Left ventricle myocardium inferior (tissue), 1 donor: Measurements from ENCODE around the gene BIRC3. TPM values are rescaled to one million over a fixed set of nuclear protein-coding genes. Genes with fewer than 3 reads are reported as not detected.
A peak's percentile ranks its signal among the peaks of the same experiment; 100 is the strongest.

Source experiments
- DNase-seq: peaks from one replicate; pipeline ENCODE4 v3.0.0-alpha.2; 2020
- H3K27ac ChIP-seq: fragments of 200-600 bp; replicated peaks from 2 replicates; pipeline ENCODE4 v1.8.0; 2021
- H3K27me3 ChIP-seq: fragments of 200-600 bp; 2 replicates; pipeline ENCODE4 v1.8.0; 2021; ENCODE audit warnings: low read depth
- H3K36me3 ChIP-seq: fragments of 200-600 bp; 2 replicates; pipeline ENCODE4 v1.8.0; 2021
- H3K4me1 ChIP-seq: fragments of 200-600 bp; 2 replicates; pipeline ENCODE4 v1.8.0; 2021
- H3K4me3 ChIP-seq: fragments of 200-600 bp; 2 replicates; pipeline ENCODE4 v1.8.0; 2021; ENCODE audit warnings: mild to moderate bottlenecking, moderate library complexity
- H3K9me3 ChIP-seq: fragments of 200-600 bp; replicated peaks from 2 replicates; pipeline ENCODE4 v1.8.0; 2021
- intact Hi-C: fragments of 100-400 bp; cut with micrococcal nuclease; formaldehyde crosslinking; loops from one replicate; pipeline ENCODE4 v1.11.0; 2022
- long read RNA-seq: library from polyadenylated mRNA; unstranded; transcript quantifications from one replicate; pipeline ENCODE4 v2.0.0, GENCODE V29; 2021
- total RNA-seq: library from RNA; stranded (reverse); fragmentation: NEBNext Ultra II Directional; extraction: Animal tissue kit (Norgen Biotek cat#: 25700); gene quantifications from one replicate; pipeline ENCODE4 v1.2.1, GENCODE V29; 2021
- TF ChIP-seq, protein P1 (sequence below): fragments of 200-600 bp; IDR thresholded peaks from 2 replicates; pipeline ENCODE4 v1.8.0; 2021; ENCODE audit warnings: antibody characterized with exemption, mild to moderate bottlenecking, borderline replicate concordance
- donor health status: DM: no; HTN: yes; CAD: no; lungs with severe emphysema.

BIRC3 gene
- total RNA-seq, result 8.1 TPM
- long read RNA-seq, partial matches to known transcripts, result 4 of 5 reads
- long read RNA-seq, other reads (novel, unspliced or antisense), result 1 of 5 reads

DNA sequence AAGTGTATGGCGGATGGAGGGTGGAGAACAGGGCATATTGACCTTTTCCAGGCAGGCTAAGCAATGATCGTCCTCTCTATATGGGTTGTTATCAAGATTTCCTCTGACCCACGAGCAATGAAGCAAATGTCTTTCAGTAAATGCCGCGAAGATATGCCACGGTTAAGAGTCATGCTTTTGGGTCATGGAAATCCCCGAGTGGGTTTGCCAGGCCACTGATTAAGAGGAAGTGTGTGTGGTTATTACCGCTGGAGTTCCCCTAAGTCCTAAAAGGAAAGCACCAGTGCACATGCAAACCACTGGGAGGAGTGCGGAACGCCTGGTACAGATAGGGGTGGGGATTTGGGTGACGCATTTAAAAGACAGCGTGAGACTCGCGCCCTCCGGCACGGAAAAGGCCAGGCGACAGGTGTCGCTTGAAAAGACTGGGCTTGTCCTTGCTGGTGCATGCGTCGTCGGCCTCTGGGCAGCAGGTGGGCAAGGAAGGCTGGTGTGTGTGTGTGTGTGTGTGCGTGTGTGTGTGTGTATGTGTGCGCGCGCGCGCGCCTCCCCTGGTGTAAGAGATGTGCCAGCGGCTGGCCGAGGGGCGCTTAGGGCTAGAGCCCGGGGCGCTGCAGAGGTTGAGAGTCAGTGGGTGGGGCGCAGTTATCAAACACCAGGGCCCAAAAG is at the start of gene BIRC3:
Gene BIRC3 (plus strand): TSS at position 386 of the 669 bp plus-strand sequence. CDS start 7,026 bp downstream, outside the sequence.
- intact Hi-C loops, result no loop called here
- peaks cover 42% of the 10 kb centered on the region for H3K4me1 ChIP-seq
- H3K4me3 ChIP-seq, result peak within 1 kb of the TSS; percentile 68
- TF ChIP-seq, protein P1, sequence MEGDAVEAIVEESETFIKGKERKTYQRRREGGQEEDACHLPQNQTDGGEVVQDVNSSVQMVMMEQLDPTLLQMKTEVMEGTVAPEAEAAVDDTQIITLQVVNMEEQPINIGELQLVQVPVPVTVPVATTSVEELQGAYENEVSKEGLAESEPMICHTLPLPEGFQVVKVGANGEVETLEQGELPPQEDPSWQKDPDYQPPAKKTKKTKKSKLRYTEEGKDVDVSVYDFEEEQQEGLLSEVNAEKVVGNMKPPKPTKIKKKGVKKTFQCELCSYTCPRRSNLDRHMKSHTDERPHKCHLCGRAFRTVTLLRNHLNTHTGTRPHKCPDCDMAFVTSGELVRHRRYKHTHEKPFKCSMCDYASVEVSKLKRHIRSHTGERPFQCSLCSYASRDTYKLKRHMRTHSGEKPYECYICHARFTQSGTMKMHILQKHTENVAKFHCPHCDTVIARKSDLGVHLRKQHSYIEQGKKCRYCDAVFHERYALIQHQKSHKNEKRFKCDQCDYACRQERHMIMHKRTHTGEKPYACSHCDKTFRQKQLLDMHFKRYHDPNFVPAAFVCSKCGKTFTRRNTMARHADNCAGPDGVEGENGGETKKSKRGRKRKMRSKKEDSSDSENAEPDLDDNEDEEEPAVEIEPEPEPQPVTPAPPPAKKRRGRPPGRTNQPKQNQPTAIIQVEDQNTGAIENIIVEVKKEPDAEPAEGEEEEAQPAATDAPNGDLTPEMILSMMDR, result peak; percentile 56
- peak within 1 kb of the TSS; percentile 83 for H3K27ac ChIP-seq
- DNase-seq, result peak; percentile 70
- H3K36me3 ChIP-seq, result no peaks in the 10 kb centered on the region
- H3K9me3 ChIP-seq, result no peaks in the 10 kb centered on the region
- no peaks in the 10 kb centered on the region for H3K27me3 ChIP-seq

DNA sequence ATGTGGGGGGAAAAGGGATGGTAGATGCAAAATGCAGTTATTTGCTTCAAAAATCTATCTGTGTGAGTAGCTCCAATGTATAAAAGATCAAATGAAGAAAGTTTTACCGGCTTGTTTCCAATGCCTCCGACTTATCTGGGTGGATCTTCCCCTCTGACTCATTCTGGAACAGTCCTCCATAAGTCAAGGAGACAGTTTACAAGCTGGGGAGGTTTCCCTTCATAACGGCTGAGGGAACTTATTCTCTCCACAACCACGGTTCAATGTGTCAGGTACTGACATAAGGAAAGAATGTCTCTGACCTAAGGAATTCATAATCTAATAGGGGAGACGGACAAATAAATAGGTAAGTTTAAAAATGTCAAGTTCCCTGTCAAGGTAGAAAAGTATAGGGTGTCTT is 49.7 kb upstream of the BIRC3 start:
- Histone ChIP-seq H3K4me3 (no peak overlapping the region), H3K4me1 (peaks cover 13% of the 10 kb centered on the region), H3K36me3 (no peaks in the 10 kb centered on the region), H3K9me3 (no peaks in the 10 kb centered on the region), H3K27ac (peak overlapping the region; percentile 45), H3K27me3 (peaks cover 16% of the 10 kb centered on the region)
- no peak for DNase-seq
- TF ChIP-seq, protein P1, result no peak
- intact Hi-C loops, result no loop called here

DNA sequence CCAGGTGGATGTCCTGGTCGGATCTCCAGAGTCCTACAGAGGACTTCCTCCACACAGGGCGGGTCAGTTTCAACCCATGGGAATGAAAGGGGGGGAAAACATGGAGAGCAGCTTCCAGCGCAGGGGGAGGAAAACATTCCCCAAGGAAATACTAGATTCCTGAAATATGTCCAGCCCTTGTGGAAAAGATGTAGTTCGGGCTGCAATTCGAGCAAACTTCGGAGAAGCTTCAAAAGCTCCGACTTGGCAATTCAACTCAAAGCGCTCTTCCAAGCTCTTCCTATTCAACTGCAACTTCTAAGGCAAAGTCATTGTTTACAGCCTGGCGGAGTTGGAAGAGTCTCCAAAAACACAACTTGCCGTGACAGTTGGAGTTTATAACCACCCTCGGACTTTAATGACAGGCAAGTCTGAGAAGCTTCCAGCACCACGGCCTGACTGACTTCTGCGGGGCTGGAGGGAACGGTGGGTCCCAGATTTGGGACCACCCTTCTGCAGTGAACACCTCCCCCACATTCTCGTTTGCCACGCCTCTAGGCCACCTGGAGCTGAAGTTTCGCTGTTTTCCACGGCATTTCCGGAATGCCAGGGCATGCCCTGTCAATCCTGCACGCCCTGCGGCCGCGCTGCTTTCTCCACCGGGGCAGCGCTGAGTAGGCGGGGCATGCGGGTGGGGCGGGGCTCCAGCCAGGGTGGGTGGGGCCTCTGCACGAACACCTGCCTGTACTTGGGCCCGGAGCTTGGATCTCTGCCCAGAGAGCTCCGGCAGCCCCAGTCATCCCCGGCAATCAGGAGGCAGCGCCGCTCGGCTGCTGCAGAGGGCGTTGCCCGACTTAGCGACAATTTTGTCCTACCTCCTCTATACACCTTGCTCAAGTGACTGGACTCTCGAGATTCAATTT is 49.0 kb upstream of the BIRC3 start:
- Histone ChIP-seq H3K36me3 (no peaks in the 10 kb centered on the region), H3K27ac (peak overlapping the region; percentile 45), H3K4me1 (peaks cover 13% of the 10 kb centered on the region), H3K27me3 (peaks cover 23% of the 10 kb centered on the region), H3K4me3 (peak overlapping the region; percentile 61), H3K9me3 (no peaks in the 10 kb centered on the region)
- peak; percentile 80 for DNase-seq
- intact Hi-C loops, result no loop called here
- TF ChIP-seq, protein P1, result peak; percentile 69

DNA sequence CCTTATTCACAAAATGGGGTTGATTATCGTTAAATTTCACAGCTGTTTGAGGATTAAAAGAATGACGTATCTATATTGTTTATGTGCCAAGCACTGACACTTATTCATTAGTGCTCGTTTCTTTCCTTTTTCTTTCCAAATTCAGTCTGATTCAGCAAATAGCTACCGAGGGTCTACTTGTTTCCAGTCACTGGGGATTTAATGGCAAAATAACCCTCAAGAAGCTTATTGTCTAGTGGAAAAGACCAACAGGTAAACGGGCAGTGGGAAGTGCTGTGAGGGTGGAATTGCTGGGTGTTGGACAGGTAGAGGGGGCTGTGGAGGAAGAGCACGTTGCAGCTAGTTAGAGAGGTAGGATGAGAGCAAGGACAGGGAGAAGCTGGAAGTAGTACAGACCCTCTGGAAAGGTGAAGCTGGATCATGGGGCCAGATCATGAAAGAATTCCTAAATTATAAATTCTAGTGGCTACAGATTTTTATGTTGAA is 48.3 kb upstream of the BIRC3 start:
- H3K27me3 ChIP-seq, result peaks cover 29% of the 10 kb centered on the region
- H3K9me3 ChIP-seq, result no peaks in the 10 kb centered on the region
- H3K36me3 ChIP-seq, result no peaks in the 10 kb centered on the region
- TF ChIP-seq, protein P1, result no peak
- H3K4me3 ChIP-seq, result peak overlapping the region; percentile 61
- no peak overlapping the region for H3K27ac ChIP-seq
- intact Hi-C loops, result no loop called here
- peaks cover 13% of the 10 kb centered on the region for H3K4me1 ChIP-seq
- DNase-seq, result no peak

DNA sequence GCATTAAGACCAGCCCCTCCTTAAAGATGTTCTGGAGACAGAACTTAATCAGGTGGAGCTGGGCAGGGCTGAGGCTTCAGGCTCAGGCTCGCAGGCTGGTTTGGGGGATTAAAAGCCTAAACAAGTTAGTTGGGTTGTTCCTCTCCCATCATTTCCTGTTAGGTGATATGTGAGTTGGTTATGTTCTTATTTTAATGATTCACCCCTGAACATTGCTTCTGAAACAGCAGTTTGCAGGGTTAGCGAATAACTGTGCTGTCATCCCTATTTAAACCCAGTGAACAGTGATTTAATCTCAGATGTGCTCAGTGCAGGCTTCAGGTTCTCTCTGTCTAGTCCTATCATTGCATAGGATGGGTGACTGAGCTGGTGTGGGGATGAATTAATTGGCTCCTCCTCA is 47.4 kb upstream of the BIRC3 start:
- H3K36me3 ChIP-seq, result no peaks in the 10 kb centered on the region
- no peak overlapping the region for H3K4me3 ChIP-seq
- no peak for DNase-seq
- no peaks in the 10 kb centered on the region for H3K9me3 ChIP-seq
- intact Hi-C loops, result no loop called here
- TF ChIP-seq, protein P1, result no peak
- peaks cover 29% of the 10 kb centered on the region for H3K27me3 ChIP-seq
- H3K4me1 ChIP-seq, result peaks cover 13% of the 10 kb centered on the region
- no peak overlapping the region for H3K27ac ChIP-seq
